Adrenal gland (tissue), 5 donors: ENCODE measurements around the gene PLPPR2.

Source experiments
- POLR2A ChIP-seq, 2 donors: fragments of 450-650 bp; IDR thresholded peaks; one replicate each; pipeline ENCODE4 v1.6.1; 2017; ENCODE audit warnings: antibody characterized with exemption in 2 of 2, mild to moderate bottlenecking in 2 of 2, moderate library complexity in 1 of 2
- TF ChIP-seq, protein P1 (sequence below), 6 experiments: fragments of 450-650 bp in 4 of 6; fragments of 200-600 bp in 2 of 6; sonication (generic) in 1 of 6; IDR thresholded peaks; 1 replicate in 5 of 6; 2 replicates in 1 of 6; pipeline versions ENCODE4 v1.5.1 to v1.8.0; 2016 to 2021; ENCODE audit warnings: antibody characterized with exemption in 6 of 6, mild to moderate bottlenecking in 2 of 6, moderate library complexity in 1 of 6
- donor health status: DM: no; HTN: no; CAD: no.

DNA sequence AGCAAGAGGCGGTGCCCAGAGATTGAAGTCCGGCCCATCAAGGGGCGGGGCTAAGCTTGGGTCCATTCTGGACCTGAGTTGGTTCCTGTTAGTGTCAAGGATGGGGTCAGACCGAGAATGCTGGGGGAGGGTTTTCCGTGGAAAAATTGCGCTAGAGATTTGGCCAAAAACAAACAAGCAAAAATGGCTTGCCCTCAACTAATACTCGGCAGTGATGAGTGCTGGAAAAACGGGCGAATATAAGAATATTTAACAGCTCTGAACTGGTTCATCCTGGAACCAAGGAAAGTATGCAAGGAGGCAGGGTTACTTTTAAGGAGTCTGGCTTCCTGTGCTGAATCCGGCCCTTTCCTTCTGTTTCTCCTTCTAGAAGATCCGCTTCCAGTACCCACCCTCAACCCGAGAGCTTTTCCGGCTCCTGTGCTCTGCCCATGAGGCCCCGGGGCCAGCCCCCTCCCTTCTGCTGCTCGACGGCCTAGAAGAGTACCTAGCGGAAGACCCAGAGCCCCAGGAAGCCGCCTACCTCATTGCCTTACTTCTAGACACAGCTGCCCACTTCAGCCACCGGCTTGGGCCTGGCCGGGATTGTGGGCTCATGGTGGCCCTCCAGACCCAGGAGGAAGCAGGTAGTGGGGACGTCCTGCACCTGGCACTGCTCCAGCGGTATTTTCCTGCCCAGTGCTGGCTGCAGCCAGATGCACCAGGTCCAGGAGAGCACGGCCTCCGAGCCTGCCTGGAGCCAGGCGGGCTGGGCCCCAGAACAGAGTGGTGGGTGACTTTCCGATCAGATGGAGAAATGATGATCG is 20.1 kb downstream of the PLPPR2 start:
- TF ChIP-seq, protein P1, sequence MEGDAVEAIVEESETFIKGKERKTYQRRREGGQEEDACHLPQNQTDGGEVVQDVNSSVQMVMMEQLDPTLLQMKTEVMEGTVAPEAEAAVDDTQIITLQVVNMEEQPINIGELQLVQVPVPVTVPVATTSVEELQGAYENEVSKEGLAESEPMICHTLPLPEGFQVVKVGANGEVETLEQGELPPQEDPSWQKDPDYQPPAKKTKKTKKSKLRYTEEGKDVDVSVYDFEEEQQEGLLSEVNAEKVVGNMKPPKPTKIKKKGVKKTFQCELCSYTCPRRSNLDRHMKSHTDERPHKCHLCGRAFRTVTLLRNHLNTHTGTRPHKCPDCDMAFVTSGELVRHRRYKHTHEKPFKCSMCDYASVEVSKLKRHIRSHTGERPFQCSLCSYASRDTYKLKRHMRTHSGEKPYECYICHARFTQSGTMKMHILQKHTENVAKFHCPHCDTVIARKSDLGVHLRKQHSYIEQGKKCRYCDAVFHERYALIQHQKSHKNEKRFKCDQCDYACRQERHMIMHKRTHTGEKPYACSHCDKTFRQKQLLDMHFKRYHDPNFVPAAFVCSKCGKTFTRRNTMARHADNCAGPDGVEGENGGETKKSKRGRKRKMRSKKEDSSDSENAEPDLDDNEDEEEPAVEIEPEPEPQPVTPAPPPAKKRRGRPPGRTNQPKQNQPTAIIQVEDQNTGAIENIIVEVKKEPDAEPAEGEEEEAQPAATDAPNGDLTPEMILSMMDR (IDR thresholded peaks at IDR 0.05), result no peak
- TF ChIP-seq POLR2A (IDR thresholded peaks at IDR 0.05), result peak; percentile 58 to 88
